H9 (cell line): ENCODE measurements around the gene ATCAY. TPM values are rescaled to one million over a fixed set of nuclear protein-coding genes. Genes with fewer than 3 reads are reported as not detected.

Source experiments
- DNase-seq: peaks from one replicate; pipeline ENCODE4 v3.0.0-alpha.2; 2017
- H2AFZ ChIP-seq: one replicate; pipeline ENCODE4 v1.6.1; 2013; ENCODE audit warnings: mild to moderate bottlenecking, low read length, control low read depth, moderate library complexity
- H2AK5ac ChIP-seq: 2 replicates; pipeline ENCODE4 v1.6.1; 2013; ENCODE audit warnings: low read length, control low read depth, mixed read lengths; ENCODE audit not compliant: insufficient read length
- H2BK120ac ChIP-seq: one replicate; pipeline ENCODE4 v1.6.1; 2013; ENCODE audit warnings: low read depth, mild to moderate bottlenecking, low read length, control low read depth, inconsistent platforms; ENCODE audit not compliant: poor library complexity, severe bottlenecking
- H2BK12ac ChIP-seq: 2 replicates; pipeline ENCODE4 v1.6.1; 2013; ENCODE audit warnings: low read length, control low read depth, mixed read lengths, low read depth; ENCODE audit not compliant: insufficient read length
- H2BK15ac ChIP-seq: 2 replicates; pipeline ENCODE4 v1.6.1; 2013; ENCODE audit warnings: low read depth, low read length, control low read depth
- H2BK20ac ChIP-seq: one replicate; pipeline ENCODE4 v1.6.1; 2013; ENCODE audit warnings: low read depth, mild to moderate bottlenecking, low read length, control low read depth, inconsistent platforms; ENCODE audit not compliant: poor library complexity, severe bottlenecking
- H2BK5ac ChIP-seq: 2 replicates; pipeline ENCODE4 v1.6.1; 2013; ENCODE audit warnings: low read length, control low read depth, mixed read lengths; ENCODE audit not compliant: insufficient read length
- H3K14ac ChIP-seq: 2 replicates; pipeline ENCODE4 v1.6.1; 2013; ENCODE audit warnings: low read length, control low read depth; ENCODE audit not compliant: insufficient read depth
- H3K18ac ChIP-seq: 2 replicates; pipeline ENCODE4 v1.6.1; 2013; ENCODE audit warnings: low read depth, mild to moderate bottlenecking, mixed read lengths, low read length, control low read depth; ENCODE audit not compliant: insufficient read length
- H3K23ac ChIP-seq: 2 replicates; pipeline ENCODE4 v1.6.1; 2013; ENCODE audit warnings: low read length, control low read depth, mixed read lengths, low read depth; ENCODE audit not compliant: insufficient read length
- H3K23me2 ChIP-seq: 2 replicates; pipeline ENCODE4 v1.6.1; 2013; ENCODE audit warnings: low read depth, mild to moderate bottlenecking, mixed read lengths, low read length, control low read depth; ENCODE audit not compliant: insufficient read length, poor library complexity, severe bottlenecking
- H3K27ac ChIP-seq: 2 replicates; pipeline ENCODE4 v1.5.1; 2013; ENCODE audit warnings: low read length, control low read depth, mixed read lengths, low read depth; ENCODE audit not compliant: insufficient read length
- H3K27me3 ChIP-seq: 2 replicates; pipeline ENCODE4 v1.6.1; 2013; ENCODE audit warnings: low read length, control low read depth, inconsistent platforms; ENCODE audit not compliant: insufficient read depth
- H3K4ac ChIP-seq: 2 replicates; pipeline ENCODE4 v1.6.1; 2013; ENCODE audit warnings: low read depth, mild to moderate bottlenecking, control low read depth, inconsistent platforms, low read length, moderate library complexity
- H3K4me1 ChIP-seq: 2 replicates; pipeline ENCODE4 v1.6.1; 2013; ENCODE audit warnings: low read length, control low read depth, inconsistent platforms; ENCODE audit not compliant: insufficient read depth
- H3K4me2 ChIP-seq: 2 replicates; pipeline ENCODE4 v1.6.1; 2013; ENCODE audit warnings: low read length, control low read depth, mixed read lengths; ENCODE audit not compliant: insufficient read length, insufficient read depth
- H3K56ac ChIP-seq: 2 replicates; pipeline ENCODE4 v1.6.1; 2013; ENCODE audit warnings: low read depth, mild to moderate bottlenecking, mixed read lengths, low read length, control low read depth; ENCODE audit not compliant: insufficient read length
- H3K79me1 ChIP-seq: 2 replicates; pipeline ENCODE4 v1.6.1; 2013; ENCODE audit warnings: low read depth, mild to moderate bottlenecking, moderate library complexity, low read length, control low read depth, inconsistent platforms; ENCODE audit not compliant: insufficient read depth, poor library complexity, severe bottlenecking
- H3K79me2 ChIP-seq: 2 replicates; pipeline ENCODE4 v1.6.1; 2013; ENCODE audit warnings: low read length, control low read depth, inconsistent platforms; ENCODE audit not compliant: insufficient read depth
- H3K9ac ChIP-seq: 2 replicates; pipeline ENCODE4 v1.6.1; 2013; ENCODE audit warnings: low read length, control low read depth, mixed read lengths; ENCODE audit not compliant: insufficient read length; ENCODE audit errors: extremely low read depth
- H3K9me3 ChIP-seq: one replicate; pipeline ENCODE4 v1.6.1; 2013; ENCODE audit warnings: low read depth, low read length, inconsistent platforms; ENCODE audit not compliant: control insufficient read depth
- H3T11ph ChIP-seq: one replicate; pipeline ENCODE4 v1.6.1; 2013; ENCODE audit warnings: mild to moderate bottlenecking, low read length, control low read depth, inconsistent platforms
- H4K20me1 ChIP-seq: one replicate; pipeline ENCODE4 v1.6.1; 2013; ENCODE audit not compliant: control insufficient read depth, insufficient read length, insufficient read depth
- H4K5ac ChIP-seq: 2 replicates; pipeline ENCODE4 v1.6.1; 2013; ENCODE audit warnings: low read depth, mild to moderate bottlenecking, mixed read lengths, low read length, control low read depth; ENCODE audit not compliant: insufficient read length
- H4K8ac ChIP-seq: replicated peaks from 2 replicates; pipeline ENCODE4 v1.6.1; 2013; ENCODE audit warnings: low read length, control low read depth, mixed read lengths, low read depth; ENCODE audit not compliant: insufficient read length
- H4K91ac ChIP-seq: 2 replicates; pipeline ENCODE4 v1.6.1; 2013; ENCODE audit warnings: low read depth, mild to moderate bottlenecking, moderate library complexity, mixed read lengths, low read length, control low read depth; ENCODE audit not compliant: insufficient read length
- H3K27ac Mint-ChIP-seq, 3 experiments: 2 replicates in 2 of 3; 3 replicates in 1 of 3; pipeline ENCODE4 v1.8.0; 2020 to 2021; ENCODE audit warnings: mixed read lengths in 3 of 3, mild to moderate bottlenecking in 1 of 3, moderate library complexity in 1 of 3
- H3K27me3 Mint-ChIP-seq: 2 replicates; pipeline ENCODE4 v1.8.0; 2021; ENCODE audit warnings: low read depth, mild to moderate bottlenecking, moderate library complexity, mixed read lengths
- H3K36me3 Mint-ChIP-seq, 3 experiments: 2 replicates in 2 of 3; 3 replicates in 1 of 3; pipeline ENCODE4 v1.8.0; 2020 to 2021; ENCODE audit warnings: low read depth in 3 of 3, mixed read lengths in 3 of 3; ENCODE audit not compliant: insufficient read depth in 1 of 3
- H3K4me1 Mint-ChIP-seq, 2 experiments: 2 replicates each; pipeline ENCODE4 v1.8.0; 2020; ENCODE audit warnings: mixed read lengths in 2 of 2
- H3K4me3 Mint-ChIP-seq, 2 experiments: 2 replicates in 1 of 2; 3 replicates in 1 of 2; pipeline ENCODE4 v1.8.0; 2020 to 2021; ENCODE audit warnings: mild to moderate bottlenecking in 2 of 2, mixed read lengths in 2 of 2, moderate library complexity in 1 of 2
- H3K9me3 Mint-ChIP-seq, 2 experiments: 2 replicates in 1 of 2; 3 replicates in 1 of 2; pipeline ENCODE4 v1.8.0; 2020; ENCODE audit warnings: mild to moderate bottlenecking in 2 of 2, mixed read lengths in 2 of 2, moderate library complexity in 1 of 2
- WGBS: extraction: QIAGEN DNeasy Blood & Tissue Kit; methylation state at CpG from one replicate; pipeline ENCODE4 v1.1.7; 2013; ENCODE audit warnings: missing lambda C conversion rate, low lambda C conversion rate, mixed read lengths; ENCODE audit not compliant: insufficient read length; ENCODE audit errors: extremely low coverage; 5-methylcytosine and 5-hydroxymethylcytosine counted together
- total RNA-seq: library from RNA; stranded (reverse); gene quantifications from 2 replicates; pipeline ENCODE4 v1.2.1, GENCODE V29; 2021
- TF ChIP-seq, protein P1 (sequence below): fragments of 200-600 bp; sonication (generic); conservative IDR thresholded peaks from 3 replicates; pipeline ENCODE4 v1.8.0; 2021; ENCODE audit warnings: antibody characterized with exemption, mild to moderate bottlenecking

Gene ATCAY
- total RNA-seq, 1 experiment from 2014 or later: 12.2 TPM

DNA sequence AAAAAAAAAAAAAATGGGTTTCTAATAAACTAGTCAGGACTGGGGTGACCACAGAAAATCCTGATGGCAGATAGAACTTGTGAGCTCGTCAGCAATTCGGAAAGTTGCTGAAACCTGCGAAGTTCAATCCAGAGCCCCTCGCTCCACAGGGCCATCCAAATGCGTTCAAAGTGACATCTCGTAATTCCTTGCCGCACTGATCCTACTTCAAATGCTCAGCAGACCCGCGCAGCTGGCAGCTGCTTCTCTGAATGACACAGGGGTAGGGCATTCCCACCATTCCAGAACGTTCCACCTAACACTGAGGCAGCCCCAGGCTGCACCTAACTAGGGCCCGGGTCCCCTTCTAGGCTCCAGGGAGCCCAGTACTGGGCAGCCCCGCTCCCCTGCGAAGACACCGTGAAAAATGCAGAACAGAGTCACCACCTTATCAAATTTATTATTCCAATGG is 95.2 kb downstream of the ATCAY start:
- peaks cover 2 to 4% of the 10 kb centered on the region in 2 experiments; a peak in 2 of 4 replicates for H3K4me1 Mint-ChIP-seq
- peak overlapping the region in 1 of 2 experiments; percentile 35; a peak in 1 of 5 replicates for H3K4me3 Mint-ChIP-seq
- peak overlapping the region; percentile 23 to 68 (median 35); a peak in 1 of 7 replicates for H3K27ac Mint-ChIP-seq
- no peak overlapping the region for H3T11ph ChIP-seq
- H3K27me3 ChIP-seq: no peaks in the 10 kb centered on the region
- no peak overlapping the region for H3K9ac ChIP-seq
- H4K8ac ChIP-seq: no peak overlapping the region
- no peak overlapping the region for H3K4me2 ChIP-seq
- peaks cover 4% of the 10 kb centered on the region for H3K27me3 Mint-ChIP-seq
- H3K9me3 Mint-ChIP-seq: no peaks in the 10 kb centered on the region; a peak in 1 of 5 replicates
- no peak overlapping the region for H4K5ac ChIP-seq
- H2AFZ ChIP-seq: no peak overlapping the region
- H3K23me2 ChIP-seq: no peaks in the 10 kb centered on the region
- no peak overlapping the region for H2BK15ac ChIP-seq
- DNase-seq: peak; percentile 33
- no peak overlapping the region for H2BK20ac ChIP-seq
- TF ChIP-seq, protein P1, sequence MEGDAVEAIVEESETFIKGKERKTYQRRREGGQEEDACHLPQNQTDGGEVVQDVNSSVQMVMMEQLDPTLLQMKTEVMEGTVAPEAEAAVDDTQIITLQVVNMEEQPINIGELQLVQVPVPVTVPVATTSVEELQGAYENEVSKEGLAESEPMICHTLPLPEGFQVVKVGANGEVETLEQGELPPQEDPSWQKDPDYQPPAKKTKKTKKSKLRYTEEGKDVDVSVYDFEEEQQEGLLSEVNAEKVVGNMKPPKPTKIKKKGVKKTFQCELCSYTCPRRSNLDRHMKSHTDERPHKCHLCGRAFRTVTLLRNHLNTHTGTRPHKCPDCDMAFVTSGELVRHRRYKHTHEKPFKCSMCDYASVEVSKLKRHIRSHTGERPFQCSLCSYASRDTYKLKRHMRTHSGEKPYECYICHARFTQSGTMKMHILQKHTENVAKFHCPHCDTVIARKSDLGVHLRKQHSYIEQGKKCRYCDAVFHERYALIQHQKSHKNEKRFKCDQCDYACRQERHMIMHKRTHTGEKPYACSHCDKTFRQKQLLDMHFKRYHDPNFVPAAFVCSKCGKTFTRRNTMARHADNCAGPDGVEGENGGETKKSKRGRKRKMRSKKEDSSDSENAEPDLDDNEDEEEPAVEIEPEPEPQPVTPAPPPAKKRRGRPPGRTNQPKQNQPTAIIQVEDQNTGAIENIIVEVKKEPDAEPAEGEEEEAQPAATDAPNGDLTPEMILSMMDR: no peak
- no peak overlapping the region for H2BK120ac ChIP-seq
- H3K79me2 ChIP-seq: no peaks in the 10 kb centered on the region
- H3K36me3 Mint-ChIP-seq: peaks cover 43 to 61% (median 49%) of the 10 kb centered on the region in 3 experiments
- no peaks in the 10 kb centered on the region for H4K20me1 ChIP-seq
- no peaks in the 10 kb centered on the region for H3K4me1 ChIP-seq
- H3K4ac ChIP-seq: no peak overlapping the region
- no peaks in the 10 kb centered on the region for H3K9me3 ChIP-seq
- no peak overlapping the region for H2BK12ac ChIP-seq
- H2BK5ac ChIP-seq: no peak overlapping the region
- H3K56ac ChIP-seq: no peak overlapping the region
- no peak overlapping the region for H2AK5ac ChIP-seq
- H3K18ac ChIP-seq: no peak overlapping the region
- no peak overlapping the region for H3K14ac ChIP-seq
- no CpG with 5 or more reads among the region's 14 CpGs for WGBS
- H4K91ac ChIP-seq: no peak overlapping the region
- no peak overlapping the region for H3K23ac ChIP-seq
- H3K27ac ChIP-seq: no peak overlapping the region
- H3K79me1 ChIP-seq: no peaks in the 10 kb centered on the region
